Stomach smooth muscle (tissue), 2 donors: Measurements from ENCODE around the gene CEACAM6.
"Not testable (repeated sequence)": the region's sequence is repeated elsewhere in the genome, so short reads cannot be mapped to it uniquely, and the experiment has no call there.

Experiments used
- H3K27ac ChIP-seq: one replicate; pipeline ENCODE4 v1.7.0; 2013; ENCODE audit warnings: mild to moderate bottlenecking, low read length, inconsistent platforms
- H3K27me3 ChIP-seq, 2 donors: one replicate each; pipeline ENCODE4 v1.7.0; 2013; ENCODE audit warnings: low read length in 2 of 2; ENCODE audit not compliant: insufficient read depth in 2 of 2, control insufficient read depth in 1 of 2
- H3K36me3 ChIP-seq, 2 donors: one replicate each; pipeline ENCODE4 v1.7.0; 2013; ENCODE audit warnings: low read length in 2 of 2; ENCODE audit not compliant: control insufficient read depth in 2 of 2, insufficient read depth in 2 of 2
- H3K4me1 ChIP-seq: one replicate; pipeline ENCODE4 v1.7.0; 2013; ENCODE audit warnings: low read length; ENCODE audit not compliant: control insufficient read depth, insufficient read depth
- H3K4me3 ChIP-seq, 2 donors: one replicate each; pipeline ENCODE4 v1.7.0; 2013; ENCODE audit warnings: low read length in 2 of 2
- H3K9ac ChIP-seq, 2 donors: one replicate each; pipeline ENCODE4 v1.7.0; 2013; ENCODE audit warnings: low read length in 2 of 2, mild to moderate bottlenecking in 1 of 2
- H3K9me3 ChIP-seq, 2 donors: one replicate each; pipeline ENCODE4 v1.7.0; 2013; ENCODE audit warnings: low read length in 2 of 2; ENCODE audit not compliant: control insufficient read depth in 2 of 2
- donor health status: healthy.
- donor health status: Pancreatic carcinoma.

Gene CEACAM6

DNA sequence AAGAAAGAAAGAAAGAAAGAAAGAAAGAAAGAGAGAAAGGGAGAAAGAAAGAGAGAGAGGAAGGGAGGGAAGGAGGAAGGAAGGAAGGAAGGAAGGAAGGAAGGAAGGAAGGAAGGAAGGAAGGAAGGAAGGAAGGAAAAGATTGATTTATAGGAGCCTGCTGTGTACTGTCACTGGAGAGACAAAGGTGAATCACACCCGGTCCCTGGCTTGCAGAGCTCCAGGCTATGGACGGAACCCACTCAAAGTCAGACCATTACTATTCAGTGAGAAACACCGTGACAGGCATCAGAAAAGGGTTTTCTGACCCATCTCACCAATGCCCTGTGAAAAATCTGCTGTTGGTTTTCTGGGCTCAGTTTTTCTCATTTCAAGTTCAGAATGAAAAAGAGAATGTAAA, 7.3 kb upstream of the CEACAM6 start:
- Histone ChIP-seq H3K4me3 (no peak overlapping the region), H3K27me3 (peaks cover 7 to 9% of the 10 kb centered on the region in 2 donors), H3K9me3 (no peaks in the 10 kb centered on the region), H3K36me3 (no peaks in the 10 kb centered on the region), H3K27ac (no peak overlapping the region), H3K9ac (no peak overlapping the region), H3K4me1 (no peaks in the 10 kb centered on the region)

DNA sequence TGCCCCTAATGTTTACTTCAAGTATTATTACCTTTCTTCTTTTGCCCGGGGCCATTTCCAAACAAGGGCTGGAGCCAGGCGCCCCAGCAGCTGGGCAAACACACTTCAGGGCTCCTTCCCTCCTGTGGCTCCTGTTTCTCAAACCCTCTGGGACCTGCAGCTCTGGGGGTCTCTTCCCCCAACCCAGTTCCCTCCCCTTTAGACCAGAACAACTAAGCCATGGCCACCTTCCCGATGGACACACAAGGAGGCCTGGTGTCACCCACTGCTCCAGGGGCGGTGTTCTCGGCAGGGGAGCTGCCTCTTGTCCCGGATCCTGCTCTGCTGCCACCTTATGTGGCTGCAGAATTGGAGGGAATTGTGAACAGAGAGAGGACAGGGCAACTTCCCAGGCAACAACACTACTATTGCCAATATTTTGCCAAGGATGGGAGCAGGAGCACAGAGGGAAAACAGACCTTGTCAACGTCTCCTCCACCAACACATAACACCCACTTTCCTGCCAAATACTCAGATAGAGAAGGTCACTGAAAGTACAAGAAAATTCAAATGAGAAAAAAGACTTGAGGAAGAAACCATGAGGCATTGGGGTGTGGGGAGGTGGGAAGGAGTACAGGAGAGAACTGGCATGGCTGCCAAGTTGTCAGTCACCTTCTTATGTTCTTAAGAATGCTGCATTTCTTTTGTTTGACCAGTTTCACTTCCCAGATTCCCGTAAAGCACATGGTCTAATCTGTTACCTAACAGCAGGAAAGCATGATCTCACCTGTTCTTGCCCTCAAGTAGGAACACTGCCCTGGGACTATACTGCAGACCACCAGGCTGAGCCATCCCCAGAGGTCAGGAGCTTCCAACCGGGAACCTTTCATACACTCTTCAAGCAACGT, 4.8 kb upstream of the CEACAM6 start:
- H3K27ac ChIP-seq, H3K36me3 ChIP-seq, H3K27me3 ChIP-seq, H3K9me3 ChIP-seq, H3K4me3 ChIP-seq, H3K9ac ChIP-seq, H3K4me1 ChIP-seq: not testable (repeated sequence)

DNA sequence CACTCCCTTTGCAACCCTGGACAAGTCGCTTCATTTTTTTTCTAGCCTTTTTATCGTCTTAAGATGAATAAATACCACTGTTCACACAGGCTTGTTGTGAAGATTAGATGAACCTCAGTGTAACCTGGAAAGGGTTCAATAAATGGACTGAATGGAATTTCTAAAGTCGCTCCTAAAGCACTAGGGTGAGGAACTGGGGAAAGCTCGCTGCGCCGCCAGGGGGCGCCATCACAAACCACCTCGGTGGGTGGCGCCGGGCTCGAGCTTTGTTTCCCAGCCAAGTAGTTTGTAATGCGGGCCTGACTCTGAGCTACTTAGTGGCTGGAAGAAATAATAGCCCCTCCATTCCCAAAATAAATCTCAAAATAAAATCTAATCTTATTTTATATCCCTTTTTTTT, 2.2 kb upstream of the CEACAM6 start:
- H3K27me3 ChIP-seq = peaks cover 3 to 9% of the 10 kb centered on the region in 2 donors
- no peak overlapping the region for H3K9ac ChIP-seq
- no peaks in the 10 kb centered on the region for H3K4me1 ChIP-seq
- no peaks in the 10 kb centered on the region for H3K36me3 ChIP-seq
- H3K4me3 ChIP-seq = no peak overlapping the region
- H3K9me3 ChIP-seq = no peaks in the 10 kb centered on the region
- no peak overlapping the region for H3K27ac ChIP-seq

DNA sequence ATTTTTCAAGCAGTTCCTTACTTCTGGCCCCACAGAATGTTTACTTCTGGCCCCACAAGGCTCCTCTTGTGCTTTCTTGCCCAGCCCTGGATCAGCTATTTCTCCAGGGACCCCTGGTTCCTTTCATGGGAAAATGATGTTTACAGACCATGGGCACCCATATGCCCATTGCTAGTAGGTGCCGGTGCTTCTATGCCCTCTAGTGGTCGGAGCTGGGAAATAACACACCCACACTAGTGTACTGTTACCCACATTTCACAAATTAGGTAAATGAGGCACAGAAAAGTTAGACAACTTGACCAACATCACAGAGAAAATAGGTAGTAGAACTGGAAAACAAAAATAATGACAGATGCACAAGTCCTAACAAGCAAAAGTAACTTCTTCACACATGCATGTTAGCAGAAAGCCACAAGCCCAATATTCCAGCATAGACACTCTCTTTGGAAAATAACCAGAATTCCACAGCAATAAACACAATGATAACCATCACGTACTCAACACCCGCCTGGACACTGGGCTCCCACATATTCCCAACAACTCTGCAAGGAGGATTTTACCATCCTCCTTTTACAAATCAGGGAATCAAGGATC, 1.3 kb upstream of the CEACAM6 start:
- Histone ChIP-seq H3K9me3 (no peaks in the 10 kb centered on the region), H3K27ac (no peak overlapping the region), H3K4me1 (no peaks in the 10 kb centered on the region), H3K27me3 (peaks cover 3 to 7% of the 10 kb centered on the region in 2 donors), H3K36me3 (no peaks in the 10 kb centered on the region), H3K4me3 (no peak overlapping the region), H3K9ac (no peak overlapping the region)

DNA sequence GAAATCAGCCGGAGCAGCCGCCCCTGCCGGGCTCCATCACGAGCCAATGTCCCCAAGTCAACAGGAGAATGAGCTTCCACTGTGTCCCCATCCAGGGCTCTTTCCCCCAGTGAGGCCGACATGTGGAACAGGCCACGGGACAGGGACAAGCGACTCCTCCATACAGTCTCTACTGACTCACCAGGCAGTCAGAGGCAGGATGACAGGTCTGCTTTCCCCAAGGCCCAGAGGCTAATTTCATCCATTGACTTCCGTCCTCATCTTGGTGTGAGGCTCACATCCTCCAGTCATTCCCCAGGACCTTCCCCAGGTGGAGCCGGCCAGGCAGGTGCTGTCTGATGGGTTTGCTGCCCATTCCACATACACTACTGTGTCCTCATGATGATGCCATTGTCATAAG, 3.5 kb downstream of the CEACAM6 start:
- H3K27me3 ChIP-seq = peaks cover 3 to 11% of the 10 kb centered on the region in 2 donors
- no peak overlapping the region for H3K4me3 ChIP-seq

DNA sequence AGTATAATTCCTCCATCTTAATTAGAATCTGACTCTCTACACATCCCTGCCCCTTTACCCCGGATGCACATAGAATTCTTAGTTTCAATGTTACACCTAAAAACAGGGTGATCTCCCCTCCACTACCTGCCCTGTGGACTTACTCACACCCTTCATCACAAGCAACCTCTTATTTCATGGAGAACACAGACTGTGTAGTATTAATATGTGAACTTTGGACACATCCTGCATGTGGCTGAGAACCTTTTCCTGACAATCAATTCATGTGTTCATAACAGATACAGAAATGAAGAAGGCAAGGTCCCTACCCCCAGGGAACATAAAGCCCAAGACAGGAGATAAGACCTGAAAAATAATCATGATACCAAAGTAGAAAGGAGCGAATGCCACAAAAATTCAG, 11.8 kb downstream of the CEACAM6 start:
- Histone ChIP-seq H3K9me3 (no peaks in the 10 kb centered on the region), H3K27me3 (peaks cover 2 to 4% of the 10 kb centered on the region in 2 donors), H3K4me3 (no peak overlapping the region), H3K36me3 (no peaks in the 10 kb centered on the region), H3K4me1 (no peaks in the 10 kb centered on the region), H3K9ac (no peak overlapping the region), H3K27ac (no peak overlapping the region)

More for the DNA sequence above, 3.5 kb downstream of the CEACAM6 start:
- no peaks in the 10 kb centered on the region for H3K4me1 ChIP-seq
- H3K9me3 ChIP-seq = no peaks in the 10 kb centered on the region
- H3K36me3 ChIP-seq = no peaks in the 10 kb centered on the region
- H3K27ac ChIP-seq = no peak overlapping the region
- no peak overlapping the region for H3K9ac ChIP-seq

DNA sequence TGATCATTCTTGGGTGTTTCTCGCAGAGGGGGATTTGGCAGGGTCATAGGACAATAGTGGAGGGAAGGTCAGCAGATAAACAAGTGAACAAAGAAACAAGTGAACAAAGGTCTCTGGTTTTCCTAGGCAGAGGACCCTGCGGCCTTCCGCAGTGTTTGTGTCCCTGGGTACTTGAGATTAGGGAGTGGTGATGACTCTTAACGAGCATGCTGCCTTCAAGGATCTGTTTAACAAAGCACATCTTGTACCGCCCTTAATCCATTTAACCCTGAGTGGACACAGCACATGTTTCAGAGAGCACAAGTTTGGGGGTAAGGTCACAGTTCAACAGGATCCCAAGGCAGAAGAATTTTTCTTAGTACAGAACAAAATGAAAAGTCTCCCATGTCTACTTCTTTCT, 12.8 kb downstream of the CEACAM6 start:
- H3K4me3 ChIP-seq, H3K27me3 ChIP-seq, H3K9ac ChIP-seq, H3K36me3 ChIP-seq, H3K9me3 ChIP-seq, H3K4me1 ChIP-seq, H3K27ac ChIP-seq: not testable (repeated sequence)

DNA sequence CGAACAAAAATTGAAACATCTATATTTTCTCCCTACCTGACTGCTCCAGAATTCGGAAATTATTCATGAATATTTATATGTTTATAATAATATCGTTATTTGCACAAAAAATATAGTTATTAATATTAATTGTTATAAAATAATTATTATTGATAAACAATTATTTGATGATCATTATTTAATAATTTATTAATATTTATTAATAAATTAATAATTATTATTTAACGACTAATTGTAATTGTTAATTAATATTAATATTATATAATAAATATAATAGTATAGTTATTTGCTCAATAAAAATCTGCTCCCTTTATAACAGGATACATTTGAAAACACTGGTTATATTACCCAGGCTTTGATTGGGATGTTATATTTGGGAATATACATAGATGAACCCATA, 14.3 kb downstream of the CEACAM6 start:
- H3K9ac ChIP-seq = no peak overlapping the region
- no peaks in the 10 kb centered on the region for H3K9me3 ChIP-seq
- no peak overlapping the region for H3K27ac ChIP-seq
- no peak overlapping the region for H3K4me3 ChIP-seq
- H3K4me1 ChIP-seq = no peaks in the 10 kb centered on the region
- peaks cover 0 to 5% of the 10 kb centered on the region in 2 donors for H3K27me3 ChIP-seq
- no peaks in the 10 kb centered on the region for H3K36me3 ChIP-seq

DNA sequence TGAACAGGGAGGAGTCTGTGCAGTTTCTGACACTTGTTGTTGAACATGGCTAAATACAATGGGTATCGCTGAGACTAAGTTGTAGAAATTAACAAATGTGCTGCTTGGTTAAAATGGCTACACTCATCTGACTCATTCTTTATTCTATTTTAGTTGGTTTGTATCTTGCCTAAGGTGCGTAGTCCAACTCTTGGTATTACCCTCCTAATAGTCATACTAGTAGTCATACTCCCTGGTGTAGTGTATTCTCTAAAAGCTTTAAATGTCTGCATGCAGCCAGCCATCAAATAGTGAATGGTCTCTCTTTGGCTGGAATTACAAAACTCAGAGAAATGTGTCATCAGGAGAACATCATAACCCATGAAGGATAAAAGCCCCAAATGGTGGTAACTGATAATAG, 16.1 kb downstream of the CEACAM6 start:
- Histone ChIP-seq H3K4me3 (no peak overlapping the region), H3K9me3 (no peaks in the 10 kb centered on the region), H3K4me1 (no peaks in the 10 kb centered on the region), H3K9ac (no peak overlapping the region), H3K27ac (no peak overlapping the region), H3K27me3 (peaks cover 0 to 5% of the 10 kb centered on the region in 2 donors), H3K36me3 (no peaks in the 10 kb centered on the region)

DNA sequence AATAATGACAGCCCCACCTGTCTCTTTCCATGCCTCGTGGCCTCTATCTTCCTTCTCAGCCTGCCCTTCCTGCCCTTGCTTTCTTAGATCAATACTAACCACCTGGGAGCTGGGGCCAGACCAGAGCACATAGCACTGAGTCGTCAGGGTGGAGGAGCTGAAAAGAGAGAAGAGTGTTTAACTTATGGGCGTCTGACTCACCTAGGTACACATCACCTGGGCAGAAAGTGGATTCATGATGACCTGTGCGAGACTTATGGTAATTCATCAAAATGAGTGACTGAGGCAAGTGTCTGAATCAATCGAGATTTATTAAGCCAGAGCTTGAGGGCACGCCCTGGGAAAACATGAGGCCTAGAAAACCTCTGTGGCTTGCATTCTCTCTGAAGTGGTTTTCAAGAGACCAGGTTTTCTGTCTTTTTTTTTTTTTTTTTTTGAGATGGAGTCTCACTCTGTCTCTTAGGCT, 19.2 kb downstream of the CEACAM6 start:
- no peak overlapping the region for H3K4me3 ChIP-seq
- no peaks in the 10 kb centered on the region for H3K36me3 ChIP-seq
- H3K9ac ChIP-seq = no peak overlapping the region
- H3K9me3 ChIP-seq = no peaks in the 10 kb centered on the region
- H3K27ac ChIP-seq = no peak overlapping the region
- H3K4me1 ChIP-seq = no peaks in the 10 kb centered on the region
- H3K27me3 ChIP-seq = peaks cover 0 to 5% of the 10 kb centered on the region in 2 donors

DNA sequence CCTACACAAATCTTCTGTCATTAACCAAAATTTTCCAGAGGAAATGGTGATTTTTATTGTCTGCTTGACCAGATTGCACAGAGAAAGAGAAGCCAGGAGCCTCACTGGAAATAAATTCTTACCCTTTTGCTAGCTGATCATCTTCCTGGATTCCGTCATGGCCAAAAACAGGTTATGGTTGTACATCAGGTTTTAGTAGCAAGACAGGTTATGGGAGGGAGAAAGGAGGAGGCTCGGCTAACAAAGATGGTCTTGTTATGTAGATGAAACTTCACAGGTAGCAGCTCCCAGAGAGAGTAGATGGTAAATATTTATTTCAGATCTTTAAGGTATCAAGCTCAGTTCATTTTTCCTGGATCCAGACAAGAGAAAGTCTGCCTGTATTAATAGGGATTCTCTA, 21.4 kb downstream of the CEACAM6 start:
- Histone ChIP-seq H3K36me3 (no peaks in the 10 kb centered on the region), H3K27ac (no peak overlapping the region), H3K27me3 (peaks cover 0 to 7% of the 10 kb centered on the region in 2 donors)

More for the DNA sequence above, 21.4 kb downstream of the CEACAM6 start:
- Histone ChIP-seq H3K9me3 (no peaks in the 10 kb centered on the region), H3K9ac (no peak overlapping the region), H3K4me1 (no peaks in the 10 kb centered on the region), H3K4me3 (no peak overlapping the region)
